Coronary artery (tissue), 2 donors: ENCODE measurements around the gene LARGE1.

ENCODE experiments used
- DNase-seq: peaks from one replicate; pipeline ENCODE4 v3.0.0-alpha.2; 2017; ENCODE audit warnings: low spot score
- H3K27ac ChIP-seq, 2 donors: fragments of 200-600 bp; sonication (generic); one replicate each; pipeline ENCODE4 v1.5.1; 2016 to 2019
- H3K4me3 ChIP-seq: fragments of 200-600 bp; sonication (generic); 2 replicates; pipeline ENCODE4 v1.5.1; 2016; ENCODE audit warnings: mild to moderate bottlenecking, moderate library complexity
- TF ChIP-seq, protein P1 (sequence below): fragments of 200-600 bp; sonication (generic); IDR thresholded peaks from one replicate; pipeline ENCODE4 v1.5.1; 2019; ENCODE audit warnings: antibody characterized with exemption

The LARGE1 gene

DNA sequence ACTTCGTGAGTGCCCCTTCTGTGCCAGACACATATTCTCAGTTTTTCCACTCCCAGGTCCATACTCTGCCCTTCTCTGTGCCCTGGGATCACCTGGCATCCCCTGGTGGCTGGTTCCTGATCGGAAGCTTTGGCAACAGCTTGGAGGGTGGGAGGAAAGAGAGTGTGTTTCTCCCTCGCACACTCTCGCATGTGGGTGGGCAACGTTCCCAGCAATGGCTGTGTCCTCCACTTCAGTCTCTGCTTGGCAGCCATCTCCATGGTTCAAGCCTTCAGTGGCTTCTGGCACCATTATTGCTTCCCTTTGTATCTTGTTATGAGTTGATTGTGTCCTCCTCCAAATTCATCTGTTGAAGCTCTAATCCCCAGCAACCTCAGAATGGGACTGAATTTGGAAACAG, 519.4 kb downstream of the LARGE1 start:
- DNase-seq: no peak
- Histone ChIP-seq H3K4me3 (no peak overlapping the region), H3K27ac (no peak overlapping the region)
- TF ChIP-seq, protein P1, sequence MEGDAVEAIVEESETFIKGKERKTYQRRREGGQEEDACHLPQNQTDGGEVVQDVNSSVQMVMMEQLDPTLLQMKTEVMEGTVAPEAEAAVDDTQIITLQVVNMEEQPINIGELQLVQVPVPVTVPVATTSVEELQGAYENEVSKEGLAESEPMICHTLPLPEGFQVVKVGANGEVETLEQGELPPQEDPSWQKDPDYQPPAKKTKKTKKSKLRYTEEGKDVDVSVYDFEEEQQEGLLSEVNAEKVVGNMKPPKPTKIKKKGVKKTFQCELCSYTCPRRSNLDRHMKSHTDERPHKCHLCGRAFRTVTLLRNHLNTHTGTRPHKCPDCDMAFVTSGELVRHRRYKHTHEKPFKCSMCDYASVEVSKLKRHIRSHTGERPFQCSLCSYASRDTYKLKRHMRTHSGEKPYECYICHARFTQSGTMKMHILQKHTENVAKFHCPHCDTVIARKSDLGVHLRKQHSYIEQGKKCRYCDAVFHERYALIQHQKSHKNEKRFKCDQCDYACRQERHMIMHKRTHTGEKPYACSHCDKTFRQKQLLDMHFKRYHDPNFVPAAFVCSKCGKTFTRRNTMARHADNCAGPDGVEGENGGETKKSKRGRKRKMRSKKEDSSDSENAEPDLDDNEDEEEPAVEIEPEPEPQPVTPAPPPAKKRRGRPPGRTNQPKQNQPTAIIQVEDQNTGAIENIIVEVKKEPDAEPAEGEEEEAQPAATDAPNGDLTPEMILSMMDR: no peak

DNA sequence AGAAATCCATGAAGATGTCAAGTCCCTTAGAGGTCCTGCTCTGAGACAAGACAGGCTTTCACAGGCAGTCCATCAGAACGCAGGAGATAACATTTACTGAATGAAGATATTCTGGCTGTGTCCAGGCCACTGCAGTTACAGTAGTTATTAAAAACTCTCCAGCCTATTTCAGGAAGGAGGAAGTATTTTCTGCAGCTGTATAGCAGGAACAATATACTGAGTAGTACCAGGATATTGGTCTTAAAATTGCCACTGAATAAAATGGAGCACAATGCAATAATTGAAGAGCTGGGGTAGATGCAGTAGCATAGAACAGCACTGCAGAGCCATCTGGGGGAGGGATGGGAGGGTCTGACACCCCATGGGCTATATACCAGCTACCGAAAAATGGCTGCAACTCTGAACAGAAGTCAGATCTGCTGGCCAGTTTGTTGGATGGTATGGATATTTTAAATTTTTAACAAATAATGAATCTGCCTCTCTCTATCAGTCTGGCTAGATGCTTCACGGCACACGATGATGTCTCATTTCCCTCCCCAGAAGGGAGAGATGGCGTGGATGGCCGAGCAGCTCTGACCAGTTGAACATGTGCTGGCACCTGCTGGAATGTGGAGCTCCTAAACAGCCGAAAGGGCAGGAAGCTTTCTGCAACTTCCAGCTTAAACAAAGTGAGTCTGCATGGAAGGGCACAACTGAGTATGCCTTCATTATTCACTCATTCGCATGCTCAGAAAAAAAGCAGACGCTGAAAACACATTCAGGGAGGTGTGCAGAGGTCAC, 520.0 kb downstream of the LARGE1 start:
- H3K27ac ChIP-seq: no peak overlapping the region
- DNase-seq: no peak
- TF ChIP-seq, protein P1: no peak
- no peak overlapping the region for H3K4me3 ChIP-seq

DNA sequence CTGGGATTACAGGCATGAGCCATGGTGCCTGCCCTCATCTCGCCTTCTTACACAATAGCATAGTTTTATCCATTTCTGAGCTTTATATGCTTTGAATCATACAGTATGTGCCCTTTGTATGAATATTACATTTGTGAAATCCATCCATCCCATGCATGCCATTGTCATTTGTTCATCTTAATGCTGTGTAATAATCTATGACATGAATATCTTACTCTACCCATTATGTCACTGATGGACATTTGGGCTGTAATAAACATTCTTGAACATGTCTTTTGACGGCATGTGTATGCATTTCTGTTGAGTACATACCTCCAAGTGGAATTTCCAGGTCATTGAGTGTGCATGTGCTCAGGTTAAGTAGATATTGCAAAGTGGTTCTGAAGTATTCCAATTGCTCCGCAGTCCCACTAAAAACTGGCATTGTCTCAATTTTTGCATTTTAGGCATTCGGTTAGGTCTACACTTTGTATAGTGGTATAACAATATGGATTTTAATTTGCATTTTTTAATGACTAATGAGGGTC, 522.8 kb downstream of the LARGE1 start:
- no peak for DNase-seq
- Histone ChIP-seq H3K4me3 (no peak overlapping the region), H3K27ac (no peak overlapping the region)
- TF ChIP-seq, protein P1: no peak

DNA sequence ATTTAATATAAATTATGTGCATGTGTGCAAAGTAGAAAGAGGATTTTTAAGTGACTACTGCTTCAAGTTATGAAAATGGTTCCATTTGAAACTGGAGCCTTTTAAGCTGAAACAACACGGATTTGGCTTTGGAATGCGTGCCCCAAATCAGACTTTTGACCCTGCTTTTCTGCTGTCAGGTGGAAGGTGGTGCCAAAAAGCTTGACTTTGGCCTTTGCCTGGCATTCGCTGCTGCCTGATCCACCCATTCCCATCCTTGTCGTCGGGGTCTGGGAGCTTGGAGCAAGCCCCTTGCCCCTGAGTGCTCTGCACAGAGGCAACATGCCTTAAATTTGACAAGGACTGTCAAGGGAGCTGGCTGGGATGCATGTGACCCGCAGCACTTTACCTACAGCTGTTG, 526.8 kb downstream of the LARGE1 start:
- no peak overlapping the region for H3K27ac ChIP-seq
- H3K4me3 ChIP-seq: no peak overlapping the region
- DNase-seq: no peak
- TF ChIP-seq, protein P1: no peak

DNA sequence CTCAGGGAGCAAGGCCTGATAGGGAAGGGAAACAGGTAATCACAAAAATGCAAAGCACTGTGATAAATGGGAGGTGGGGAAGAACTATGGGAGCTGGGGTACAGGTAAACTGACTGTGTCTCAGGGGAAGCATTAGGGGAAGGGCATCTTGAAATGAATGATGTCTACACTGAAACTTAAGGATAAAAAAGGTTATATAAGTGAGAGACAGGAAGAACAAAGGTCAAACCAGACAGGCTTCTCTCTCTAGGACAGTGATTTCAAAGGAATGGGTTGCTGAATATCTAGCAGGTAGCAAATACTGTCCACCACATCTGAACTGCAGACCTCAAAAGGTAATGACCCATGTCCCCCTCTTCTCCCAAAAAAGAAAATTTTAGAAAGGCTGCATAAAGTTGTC, 529.0 kb downstream of the LARGE1 start:
- TF ChIP-seq, protein P1: no peak
- no peak for DNase-seq
- H3K4me3 ChIP-seq: no peak overlapping the region
- no peak overlapping the region for H3K27ac ChIP-seq

DNA sequence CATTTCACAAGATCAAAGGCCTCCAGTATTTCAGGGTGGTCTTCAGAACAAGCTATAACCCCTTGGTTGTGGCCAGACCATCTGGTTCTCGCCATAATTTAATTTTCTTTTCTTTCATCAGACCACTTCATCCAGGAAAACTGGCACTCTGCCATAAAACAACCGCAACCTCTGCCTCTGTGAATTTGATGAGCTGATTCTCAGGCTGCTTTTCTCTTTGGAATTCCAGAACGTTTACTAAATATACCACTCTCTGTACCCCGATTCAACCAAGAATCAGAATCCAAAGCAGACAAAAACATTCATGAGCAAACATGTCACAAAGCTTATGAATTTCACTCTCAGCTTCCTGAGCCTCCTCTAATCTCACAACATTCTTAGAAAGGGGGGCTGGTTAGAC, 530.3 kb downstream of the LARGE1 start:
- TF ChIP-seq, protein P1: no peak
- no peak overlapping the region for H3K4me3 ChIP-seq
- no peak for DNase-seq
- no peak overlapping the region for H3K27ac ChIP-seq

DNA sequence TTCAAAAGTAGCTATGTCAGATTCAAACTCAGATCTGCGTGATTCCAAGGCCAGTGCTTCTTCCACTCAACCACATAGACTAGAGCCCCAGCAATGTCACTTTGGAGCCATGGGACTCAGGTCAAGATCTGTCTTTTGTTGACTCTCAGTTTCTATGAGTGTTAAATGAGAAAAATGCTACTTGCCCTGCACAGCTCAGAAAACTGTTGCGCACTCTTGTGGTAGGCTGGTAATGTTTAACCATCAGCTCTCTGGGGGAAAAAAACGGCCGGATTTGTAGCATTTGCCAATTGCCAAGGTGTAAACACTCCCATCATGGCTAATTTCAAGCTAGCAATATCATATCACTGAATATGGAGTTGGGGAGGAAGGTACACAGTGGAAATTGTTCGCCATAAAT, 534.0 kb downstream of the LARGE1 start:
- H3K27ac ChIP-seq: no peak overlapping the region
- DNase-seq: no peak
- H3K4me3 ChIP-seq: no peak overlapping the region
- TF ChIP-seq, protein P1: no peak
